Measurements from ENCODE around the gene SCARF1.

The SCARF1 gene

GRCh38 chr17:1597861-1598342 is 47.6 kb downstream of the SCARF1 start:
- no peak for DNase-seq

- DNase-seq = no peak
These were observed 52.0 kb downstream of the SCARF1 start for GRCh38 chr17:1593630-1593931.

- DNase-seq = no peak
These were observed 52.5 kb downstream of the SCARF1 start for GRCh38 chr17:1592751-1593629.

- DNase-seq = no peak
These were observed 54.0 kb downstream of the SCARF1 start for GRCh38 chr17:1591474-1592090.

GRCh38 chr17:1590747-1591473 is 54.6 kb downstream of the SCARF1 start:
- no peak for DNase-seq

GRCh38 chr17:1590029-1590746 is 55.3 kb downstream of the SCARF1 start:
- no peak for DNase-seq

- no peak for DNase-seq
These were observed 56.5 kb downstream of the SCARF1 start for GRCh38 chr17:1588821-1589585.

GRCh38 chr17:1584167-1584566 is 61.4 kb downstream of the SCARF1 start:
- no peak for DNase-seq
